GM12872 (cell line): ENCODE measurements around the gene ROR1.

Source experiments
- TF ChIP-seq, protein P1 (sequence below): IDR thresholded peaks from 3 replicates; pipeline ENCODE4 v1.5.1; 2011; ENCODE audit warnings: low read depth, mild to moderate bottlenecking, low read length, moderate library complexity; ENCODE audit not compliant: insufficient read depth

Gene ROR1

GRCh38 chr1:64116537-64116936, 342.7 kb downstream of the ROR1 start:
- TF ChIP-seq, protein P1, sequence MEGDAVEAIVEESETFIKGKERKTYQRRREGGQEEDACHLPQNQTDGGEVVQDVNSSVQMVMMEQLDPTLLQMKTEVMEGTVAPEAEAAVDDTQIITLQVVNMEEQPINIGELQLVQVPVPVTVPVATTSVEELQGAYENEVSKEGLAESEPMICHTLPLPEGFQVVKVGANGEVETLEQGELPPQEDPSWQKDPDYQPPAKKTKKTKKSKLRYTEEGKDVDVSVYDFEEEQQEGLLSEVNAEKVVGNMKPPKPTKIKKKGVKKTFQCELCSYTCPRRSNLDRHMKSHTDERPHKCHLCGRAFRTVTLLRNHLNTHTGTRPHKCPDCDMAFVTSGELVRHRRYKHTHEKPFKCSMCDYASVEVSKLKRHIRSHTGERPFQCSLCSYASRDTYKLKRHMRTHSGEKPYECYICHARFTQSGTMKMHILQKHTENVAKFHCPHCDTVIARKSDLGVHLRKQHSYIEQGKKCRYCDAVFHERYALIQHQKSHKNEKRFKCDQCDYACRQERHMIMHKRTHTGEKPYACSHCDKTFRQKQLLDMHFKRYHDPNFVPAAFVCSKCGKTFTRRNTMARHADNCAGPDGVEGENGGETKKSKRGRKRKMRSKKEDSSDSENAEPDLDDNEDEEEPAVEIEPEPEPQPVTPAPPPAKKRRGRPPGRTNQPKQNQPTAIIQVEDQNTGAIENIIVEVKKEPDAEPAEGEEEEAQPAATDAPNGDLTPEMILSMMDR = no peak

GRCh38 chr1:64117492-64117891, 343.7 kb downstream of the ROR1 start:
- TF ChIP-seq, protein P1 = no peak

DNA sequence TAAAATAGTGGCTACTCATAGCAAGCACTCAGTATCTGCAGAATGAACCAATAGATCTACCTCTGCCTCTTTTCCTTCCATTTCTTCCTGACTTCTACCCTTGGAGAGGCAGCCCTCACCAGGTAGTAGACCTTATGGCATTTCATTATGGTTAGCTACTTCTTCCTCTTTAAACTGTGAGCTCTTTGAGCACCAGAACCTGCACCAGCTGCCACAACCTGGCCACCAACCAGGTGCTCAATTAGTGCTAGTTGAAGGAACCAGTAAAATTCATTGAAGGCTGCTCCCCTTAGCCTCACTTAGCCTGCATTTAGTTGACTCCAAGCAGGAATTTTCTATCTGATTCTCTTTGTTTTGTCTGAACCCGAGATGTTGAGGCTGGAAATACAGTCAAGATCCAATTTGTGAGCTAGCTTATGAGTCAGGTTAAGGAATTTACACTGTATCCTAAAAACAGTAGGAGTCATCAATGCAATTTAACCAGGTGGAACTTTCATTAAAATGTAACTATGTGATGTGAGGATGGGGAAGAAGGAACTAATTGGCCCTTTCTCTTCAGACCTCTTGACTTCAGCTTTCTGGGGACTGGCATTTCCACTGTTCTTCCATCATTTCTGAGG, 348.1 kb downstream of the ROR1 start:
- TF ChIP-seq, protein P1 = no peak

DNA sequence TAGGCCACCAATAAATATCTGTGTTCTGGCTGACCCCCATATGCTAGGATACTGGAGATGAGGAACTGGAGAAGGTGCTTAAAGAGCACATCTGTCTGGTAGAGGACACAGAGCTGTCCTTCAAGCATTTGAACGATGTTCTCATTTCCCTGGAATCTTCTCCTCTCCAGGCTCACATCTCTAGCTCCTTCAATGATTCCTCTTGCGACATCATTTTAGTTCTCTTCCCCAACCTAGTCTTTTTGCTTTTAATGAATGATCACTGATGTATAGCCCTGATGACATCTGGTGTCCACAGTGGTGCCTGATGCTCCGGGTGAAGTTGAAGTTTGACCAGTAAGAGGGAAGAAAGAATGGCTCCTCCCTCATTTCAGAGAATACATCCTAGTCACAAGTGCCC, 348.8 kb downstream of the ROR1 start:
- TF ChIP-seq, protein P1 = no peak

DNA sequence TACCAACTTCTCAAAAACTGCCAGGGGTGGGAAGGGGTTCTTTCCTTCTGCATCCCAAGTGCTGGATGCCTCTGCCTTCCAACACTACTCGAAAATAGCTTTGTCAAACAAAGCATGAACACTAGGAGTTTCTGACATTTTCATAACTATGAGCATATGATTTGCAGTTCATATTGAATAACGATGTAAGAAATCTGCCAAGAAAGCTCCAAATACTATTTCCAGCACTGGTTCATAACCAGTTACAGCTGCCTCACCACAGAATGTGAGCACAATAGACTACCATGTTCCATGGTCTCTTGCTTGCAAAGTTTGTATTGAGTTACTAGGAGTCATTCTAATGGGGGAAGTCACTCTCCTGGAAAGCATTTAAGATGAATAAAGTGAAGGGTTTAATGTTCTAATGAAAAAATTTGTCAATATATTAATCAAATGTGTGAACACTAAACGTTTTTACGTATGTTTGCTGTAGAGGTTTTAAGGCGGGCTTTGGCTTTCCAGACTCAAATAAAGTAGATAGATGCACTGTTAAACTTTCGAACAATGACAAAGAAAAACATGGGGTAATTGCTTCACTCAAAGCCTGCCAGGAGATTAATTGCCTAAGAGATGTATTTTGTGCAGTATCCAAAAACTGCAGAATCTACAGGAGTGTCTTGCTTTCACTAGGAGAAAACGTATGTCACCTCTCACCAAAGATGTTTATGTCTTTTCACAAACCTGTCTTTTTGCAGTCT, 351.1 kb downstream of the ROR1 start:
- TF ChIP-seq, protein P1 = no peak

DNA sequence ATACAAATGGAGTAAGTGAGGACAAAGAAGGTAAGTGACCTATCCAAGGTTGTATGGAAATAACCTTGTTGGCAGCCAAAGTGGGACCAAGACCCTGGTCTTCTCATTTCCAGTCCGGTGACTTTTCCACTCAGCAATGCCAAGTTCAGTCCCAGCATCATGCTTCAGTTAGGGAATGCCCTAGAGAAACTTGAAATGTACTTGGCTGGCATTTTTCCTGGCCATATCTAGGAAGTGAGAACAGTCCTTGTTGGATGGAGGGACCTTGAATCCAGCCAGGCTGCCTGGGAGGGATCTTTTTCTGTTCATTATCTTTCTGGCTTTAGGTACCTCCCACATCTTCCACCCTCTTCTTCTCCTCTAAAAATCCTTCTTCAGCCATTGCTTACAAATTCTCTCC, 352.8 kb downstream of the ROR1 start:
- TF ChIP-seq, protein P1 = no peak

GRCh38 chr1:64127297-64127696, 353.5 kb downstream of the ROR1 start:
- TF ChIP-seq, protein P1 = no peak
